GM18868 (cell line): ENCODE data around the gene CSNK1D.
A peak's percentile ranks its signal among the peaks of the same experiment; 100 is the strongest.

ENCODE experiments used
- ATAC-seq: cut with Tn5 transposase; IDR thresholded peaks from one replicate; pipeline ENCODE4 v1.9.1; 2021; ENCODE audit warnings: mild to moderate bottlenecking, moderate library complexity; ENCODE audit not compliant: unreplicated experiment

CSNK1D gene

DNA sequence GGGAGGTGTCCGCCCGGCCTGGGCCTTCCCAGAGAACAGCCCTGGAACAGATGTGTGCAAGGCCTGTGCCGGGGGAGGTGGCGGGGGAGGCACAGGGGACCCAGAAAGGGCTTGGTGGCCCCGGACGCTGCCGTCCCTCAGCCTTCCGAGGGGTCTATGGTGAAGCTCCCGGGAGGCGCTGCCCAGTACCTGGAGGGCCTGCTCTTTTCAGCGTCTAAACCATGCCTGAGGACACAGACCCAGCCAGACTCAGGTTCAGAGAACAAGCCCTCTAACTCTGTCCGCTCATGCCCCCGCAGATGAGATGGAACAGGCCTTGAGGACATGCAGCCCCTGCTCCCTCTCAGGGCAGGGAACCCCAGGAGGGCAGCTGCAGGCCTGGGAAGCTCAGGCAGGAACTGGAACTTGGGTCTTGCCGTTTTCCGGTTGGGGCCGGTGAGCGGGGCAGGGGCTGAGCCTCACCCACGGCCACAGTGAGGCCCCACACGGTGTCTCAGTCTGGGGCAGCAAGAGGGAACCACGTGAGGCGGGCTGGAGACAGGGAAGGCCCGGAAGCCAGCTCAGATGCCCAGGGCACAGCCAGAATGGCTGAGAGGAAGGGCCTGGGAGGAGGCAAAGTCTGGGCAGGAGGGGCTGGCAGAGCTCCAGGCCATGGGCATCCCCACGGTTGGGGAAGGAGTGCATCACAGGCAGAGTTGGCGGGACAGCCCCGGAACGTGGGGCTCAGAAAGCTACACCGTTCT is 32.1 kb downstream of the CSNK1D start:
- ATAC-seq = no peak

DNA sequence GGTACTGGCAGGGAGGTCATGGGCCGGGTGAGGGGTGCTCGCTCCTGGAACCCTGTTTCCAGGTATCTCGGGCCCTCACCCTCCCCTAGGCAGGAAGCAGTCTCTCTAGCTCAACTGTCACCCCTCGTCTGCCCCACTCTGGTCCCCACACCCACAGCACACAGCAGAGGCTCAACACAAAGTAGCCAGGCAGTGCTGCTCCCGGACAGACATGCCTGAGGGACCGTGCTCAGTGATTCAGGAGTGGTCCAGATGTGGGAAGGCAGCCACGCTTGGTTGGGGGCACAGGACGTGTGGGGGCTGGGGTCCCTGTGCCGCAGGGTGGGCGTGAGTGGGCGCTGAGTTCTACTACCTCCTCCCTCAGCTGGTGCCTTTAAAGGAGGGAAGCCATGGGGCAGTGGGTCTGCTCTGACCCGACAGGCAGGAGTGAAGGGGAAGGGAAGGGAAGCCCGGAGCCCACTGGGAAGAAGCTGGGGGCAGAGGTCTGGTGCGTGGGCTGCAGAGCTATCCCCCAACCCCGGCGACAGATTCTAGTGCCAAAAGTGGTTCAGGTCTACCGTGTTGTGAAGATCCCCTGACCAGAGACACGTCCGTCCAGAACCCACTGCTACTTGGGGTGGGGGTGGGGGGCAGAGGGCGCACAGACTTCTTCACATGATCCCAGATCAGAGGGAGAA is 32.9 kb downstream of the CSNK1D start:
- no peak for ATAC-seq

DNA sequence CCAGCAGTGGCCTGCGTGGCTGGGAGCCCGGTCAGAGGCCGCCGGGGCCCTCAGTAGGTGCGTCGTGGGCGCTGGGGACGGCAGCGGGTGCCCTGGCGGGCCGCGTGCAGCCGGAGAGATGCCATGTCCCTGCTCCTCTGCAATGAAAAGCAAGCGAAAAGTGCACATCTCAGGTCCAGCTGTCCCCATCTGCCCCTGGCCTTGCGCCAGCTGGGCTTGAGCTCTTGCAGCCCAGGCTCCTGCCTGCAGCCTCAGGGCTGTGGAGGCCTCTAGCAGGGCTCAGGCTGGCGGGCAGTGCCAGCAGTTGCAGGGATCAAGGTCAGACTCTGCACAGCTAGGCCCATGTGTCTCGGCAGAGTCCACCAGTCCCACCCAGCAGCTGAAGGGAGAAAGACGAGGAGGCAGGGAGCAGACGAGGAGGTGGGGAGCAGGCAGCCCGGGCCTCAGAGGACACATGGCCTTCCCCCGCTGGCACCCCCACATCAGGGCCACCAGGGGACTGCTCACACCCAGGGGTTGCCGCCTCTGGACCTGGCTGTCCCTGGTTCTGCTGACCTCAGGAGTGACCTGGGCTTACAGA is 33.5 kb downstream of the CSNK1D start:
- ATAC-seq = no peak

DNA sequence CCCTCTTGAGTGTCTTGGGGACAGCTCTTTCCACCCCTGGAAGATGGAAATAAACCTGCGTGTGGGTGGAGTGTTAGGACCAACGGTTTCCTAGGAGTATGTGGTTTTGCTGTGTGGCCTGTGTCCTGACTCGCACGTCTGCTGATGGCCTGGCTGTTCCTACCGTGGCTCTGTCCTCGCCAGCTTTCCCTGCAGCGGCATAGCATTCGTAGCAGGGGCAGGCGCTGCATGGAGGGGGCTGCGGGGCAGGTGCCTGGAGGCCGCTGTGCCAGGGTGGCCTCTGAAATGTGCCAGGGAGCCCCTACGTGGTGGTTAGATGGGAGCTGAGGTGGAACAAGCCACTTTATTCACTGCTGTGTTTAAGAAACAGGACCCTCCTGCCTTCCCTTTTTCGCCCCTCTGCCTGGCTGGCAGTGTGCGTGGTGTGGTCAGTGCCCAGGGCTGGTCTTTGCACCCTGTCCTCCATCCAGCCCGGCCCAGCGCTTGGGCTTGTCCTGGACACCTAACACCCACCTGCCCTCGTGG is 34.0 kb downstream of the CSNK1D start:
- ATAC-seq = no peak

DNA sequence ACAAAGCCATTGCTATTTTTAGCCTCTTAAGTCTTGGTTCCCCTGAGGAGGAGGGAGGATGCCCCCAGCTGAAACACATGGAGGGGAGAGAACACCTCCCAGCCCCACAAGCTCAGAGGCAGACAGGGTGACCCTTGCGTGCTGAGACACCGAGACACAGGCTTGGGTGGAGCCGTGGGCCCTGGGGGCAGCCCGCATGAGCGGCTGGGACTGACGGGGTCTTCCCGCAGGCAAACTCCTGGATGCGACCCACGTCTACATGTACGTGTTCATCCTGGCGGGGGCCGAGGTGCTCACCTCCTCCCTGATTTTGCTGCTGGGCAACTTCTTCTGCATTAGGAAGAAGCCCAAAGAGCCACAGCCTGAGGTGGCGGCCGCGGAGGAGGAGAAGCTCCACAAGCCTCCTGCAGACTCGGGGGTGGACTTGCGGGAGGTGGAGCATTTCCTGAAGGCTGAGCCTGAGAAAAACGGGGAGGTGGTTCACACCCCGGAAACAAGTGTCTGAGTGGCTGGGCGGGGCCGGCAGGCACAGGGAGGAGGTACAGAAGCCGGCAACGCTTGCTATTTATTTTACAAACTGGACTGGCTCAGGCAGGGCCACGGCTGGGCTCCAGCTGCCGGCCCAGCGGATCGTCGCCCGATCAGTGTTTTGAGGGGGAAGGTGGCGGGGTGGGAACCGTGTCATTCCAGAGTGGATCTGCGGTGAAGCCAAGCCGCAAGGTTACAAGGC is 34.9 kb downstream of the CSNK1D start:
- ATAC-seq = no peak

DNA sequence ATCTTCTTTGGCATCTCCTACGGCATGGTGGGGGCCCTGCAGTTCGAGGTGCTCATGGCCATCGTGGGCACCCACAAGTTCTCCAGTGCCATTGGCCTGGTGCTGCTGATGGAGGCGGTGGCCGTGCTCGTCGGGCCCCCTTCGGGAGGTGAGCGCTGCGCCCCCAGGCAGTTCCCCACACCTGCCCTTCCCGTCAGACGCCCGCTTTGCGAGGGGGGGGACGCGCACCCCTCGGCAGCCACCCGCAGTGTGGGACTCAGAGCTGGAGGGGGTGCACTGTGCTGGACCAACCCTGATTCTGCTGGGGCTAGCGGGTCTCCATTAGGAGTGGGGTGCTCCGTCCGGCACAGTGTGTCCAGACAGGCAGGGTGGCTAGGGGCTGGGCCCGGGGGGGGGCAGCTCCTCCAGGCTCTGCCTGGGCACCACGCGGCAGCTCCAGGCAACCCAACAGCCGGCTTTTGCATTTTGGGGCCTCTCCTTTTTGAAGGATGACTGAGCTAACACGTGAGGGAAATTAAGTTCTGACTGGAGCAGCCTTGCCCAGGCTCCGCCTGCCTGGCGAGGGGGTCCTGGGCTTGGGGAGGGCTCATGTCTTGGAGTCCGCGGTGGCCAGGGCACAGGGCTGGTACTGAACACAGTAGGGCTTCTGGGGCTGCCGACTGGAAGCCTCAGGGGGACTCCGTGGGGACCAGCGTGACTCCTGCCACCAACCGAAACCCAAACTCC is 35.6 kb downstream of the CSNK1D start:
- no peak for ATAC-seq

DNA sequence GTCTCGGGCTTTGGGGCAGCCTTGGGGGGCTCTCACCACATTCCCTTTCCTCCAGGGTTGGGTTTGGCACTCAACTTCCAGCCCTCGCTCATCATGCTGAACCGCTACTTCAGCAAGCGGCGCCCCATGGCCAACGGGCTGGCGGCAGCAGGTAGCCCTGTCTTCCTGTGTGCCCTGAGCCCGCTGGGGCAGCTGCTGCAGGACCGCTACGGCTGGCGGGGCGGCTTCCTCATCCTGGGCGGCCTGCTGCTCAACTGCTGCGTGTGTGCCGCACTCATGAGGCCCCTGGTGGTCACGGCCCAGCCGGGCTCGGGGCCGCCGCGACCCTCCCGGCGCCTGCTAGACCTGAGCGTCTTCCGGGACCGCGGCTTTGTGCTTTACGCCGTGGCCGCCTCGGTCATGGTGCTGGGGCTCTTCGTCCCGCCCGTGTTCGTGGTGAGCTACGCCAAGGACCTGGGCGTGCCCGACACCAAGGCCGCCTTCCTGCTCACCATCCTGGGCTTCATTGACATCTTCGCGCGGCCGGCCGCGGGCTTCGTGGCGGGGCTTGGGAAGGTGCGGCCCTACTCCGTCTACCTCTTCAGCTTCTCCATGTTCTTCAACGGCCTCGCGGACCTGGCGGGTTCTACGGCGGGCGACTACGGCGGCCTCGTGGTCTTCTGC is 36.3 kb downstream of the CSNK1D start:
- no peak for ATAC-seq

DNA sequence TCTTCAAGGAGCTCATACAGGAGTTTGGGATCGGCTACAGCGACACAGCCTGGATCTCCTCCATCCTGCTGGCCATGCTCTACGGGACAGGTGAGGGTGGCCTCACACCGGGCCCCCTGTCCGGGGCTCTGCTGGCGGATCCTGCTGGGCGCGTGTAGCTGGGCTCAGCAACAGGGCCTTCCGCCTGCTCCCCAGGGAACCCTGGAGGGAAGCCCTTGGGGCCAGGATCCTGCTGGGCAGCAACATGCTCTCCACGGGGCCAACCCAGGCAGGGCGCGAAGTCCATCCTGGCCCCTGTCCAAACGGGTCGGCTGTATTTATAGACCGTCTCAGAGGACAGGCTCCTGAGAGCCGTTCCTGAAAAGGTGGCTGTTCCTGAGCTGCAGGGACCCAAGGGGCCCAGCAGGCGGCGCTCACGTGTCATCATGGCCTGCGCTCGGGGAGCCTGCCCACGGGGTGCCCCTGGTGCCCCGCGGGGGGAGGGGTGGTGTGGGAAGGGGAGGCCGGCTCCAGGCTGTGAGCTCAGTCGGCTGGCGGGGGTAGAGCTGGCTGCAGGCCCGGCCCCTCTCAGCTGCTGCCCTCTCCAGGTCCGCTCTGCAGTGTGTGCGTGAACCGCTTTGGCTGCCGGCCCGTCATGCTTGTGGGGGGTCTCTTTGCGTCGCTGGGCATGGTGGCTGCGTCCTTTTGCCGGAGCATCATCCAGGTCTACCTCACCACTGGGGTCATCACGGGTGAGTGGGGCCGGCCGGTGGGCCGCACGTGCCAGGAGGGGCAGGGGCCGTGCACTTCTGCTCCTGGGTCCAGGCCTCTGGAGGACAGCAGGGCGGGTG is 37.1 kb downstream of the CSNK1D start:
- no peak for ATAC-seq

DNA sequence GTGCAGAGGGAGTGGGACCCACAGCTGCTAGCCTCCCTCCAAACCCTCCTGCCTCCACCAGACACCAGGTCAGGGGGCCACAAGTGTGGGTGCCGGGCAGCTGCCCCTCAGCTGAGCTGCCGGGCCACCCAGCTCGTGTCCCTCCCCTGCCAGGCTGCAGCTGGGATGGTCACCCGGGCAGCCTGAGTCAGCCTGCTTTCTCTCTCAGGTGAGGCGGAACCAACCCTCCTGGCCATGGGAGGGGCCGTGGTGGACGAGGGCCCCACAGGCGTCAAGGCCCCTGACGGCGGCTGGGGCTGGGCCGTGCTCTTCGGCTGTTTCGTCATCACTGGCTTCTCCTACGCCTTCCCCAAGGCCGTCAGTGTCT is 37.7 kb downstream of the CSNK1D start:
- ATAC-seq = no peak

DNA sequence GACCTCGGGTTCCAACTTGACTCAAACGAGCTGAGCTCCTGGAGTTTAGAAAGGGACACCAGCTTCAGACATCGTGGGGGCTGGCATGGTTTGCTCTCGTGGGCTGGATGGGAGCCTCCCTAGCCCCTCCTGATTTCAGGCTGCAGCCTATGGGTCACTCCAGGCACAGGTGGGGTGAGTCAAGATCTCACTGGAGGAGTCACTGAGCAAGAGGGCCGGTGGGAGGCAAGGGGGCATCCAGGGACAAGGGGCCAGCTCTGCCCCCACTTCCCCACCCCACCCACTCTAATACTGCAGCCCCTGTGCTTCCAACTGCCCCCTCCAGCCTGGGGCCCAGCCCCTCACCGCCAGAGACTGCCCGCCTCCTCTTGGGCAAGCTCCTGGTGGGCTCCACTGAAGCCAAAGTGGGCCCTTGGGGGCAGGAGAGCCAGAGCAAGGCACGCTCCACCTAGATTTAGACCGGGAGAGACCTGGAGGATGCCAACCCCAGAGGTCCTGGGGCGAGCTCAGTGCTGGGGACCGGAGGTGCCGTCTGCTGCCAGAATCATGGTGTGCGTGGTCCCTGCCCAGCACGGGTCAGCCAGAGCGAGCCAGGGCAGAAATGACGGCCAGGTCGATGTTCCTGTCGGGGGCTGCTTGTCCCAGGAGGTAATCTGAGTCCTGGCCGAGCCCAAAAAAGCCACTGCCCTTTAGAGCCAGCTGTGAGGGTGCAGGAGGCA is 38.3 kb downstream of the CSNK1D start:
- no peak for ATAC-seq

DNA sequence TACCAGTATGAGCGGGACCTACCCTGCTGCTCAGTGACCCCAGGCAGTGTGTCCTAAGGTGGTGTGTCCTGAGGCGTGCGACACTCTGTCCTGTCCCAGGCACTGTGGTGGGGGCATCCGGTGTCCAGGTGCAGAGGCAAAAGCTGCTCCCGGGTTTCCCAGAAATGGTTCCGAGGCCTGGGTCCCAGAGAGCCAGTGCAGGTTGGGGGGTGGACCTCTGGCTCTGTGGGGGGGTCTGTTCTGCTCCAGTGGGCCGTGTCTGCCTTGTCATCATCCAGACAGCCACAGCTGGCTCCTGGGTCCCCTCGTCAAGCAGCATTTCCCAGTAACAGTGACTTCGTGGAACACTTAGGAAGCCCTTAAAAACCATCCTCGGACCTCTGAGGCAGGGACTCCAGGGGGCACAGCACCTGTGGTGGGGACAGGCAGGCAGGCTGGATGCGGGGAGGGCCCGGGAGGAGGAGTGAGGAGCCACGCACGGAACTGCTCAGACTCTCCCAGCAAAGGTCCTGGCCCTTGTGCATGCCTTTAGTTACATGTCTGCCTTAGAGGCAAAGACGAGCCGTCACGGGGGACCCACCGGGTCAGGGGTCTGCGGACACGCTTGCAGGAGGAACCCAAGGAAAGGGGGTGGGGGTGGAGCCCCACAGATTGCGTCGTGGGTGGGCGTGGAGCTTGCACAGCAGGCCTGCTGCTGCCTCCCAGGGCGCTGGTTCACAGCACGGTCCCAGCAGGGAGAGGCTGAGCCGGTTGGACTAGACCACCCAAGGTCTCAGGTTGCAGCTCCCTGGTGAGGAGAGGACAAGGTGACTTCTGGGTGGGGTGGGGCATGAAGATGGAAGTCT is 39.1 kb downstream of the CSNK1D start:
- no peak for ATAC-seq

DNA sequence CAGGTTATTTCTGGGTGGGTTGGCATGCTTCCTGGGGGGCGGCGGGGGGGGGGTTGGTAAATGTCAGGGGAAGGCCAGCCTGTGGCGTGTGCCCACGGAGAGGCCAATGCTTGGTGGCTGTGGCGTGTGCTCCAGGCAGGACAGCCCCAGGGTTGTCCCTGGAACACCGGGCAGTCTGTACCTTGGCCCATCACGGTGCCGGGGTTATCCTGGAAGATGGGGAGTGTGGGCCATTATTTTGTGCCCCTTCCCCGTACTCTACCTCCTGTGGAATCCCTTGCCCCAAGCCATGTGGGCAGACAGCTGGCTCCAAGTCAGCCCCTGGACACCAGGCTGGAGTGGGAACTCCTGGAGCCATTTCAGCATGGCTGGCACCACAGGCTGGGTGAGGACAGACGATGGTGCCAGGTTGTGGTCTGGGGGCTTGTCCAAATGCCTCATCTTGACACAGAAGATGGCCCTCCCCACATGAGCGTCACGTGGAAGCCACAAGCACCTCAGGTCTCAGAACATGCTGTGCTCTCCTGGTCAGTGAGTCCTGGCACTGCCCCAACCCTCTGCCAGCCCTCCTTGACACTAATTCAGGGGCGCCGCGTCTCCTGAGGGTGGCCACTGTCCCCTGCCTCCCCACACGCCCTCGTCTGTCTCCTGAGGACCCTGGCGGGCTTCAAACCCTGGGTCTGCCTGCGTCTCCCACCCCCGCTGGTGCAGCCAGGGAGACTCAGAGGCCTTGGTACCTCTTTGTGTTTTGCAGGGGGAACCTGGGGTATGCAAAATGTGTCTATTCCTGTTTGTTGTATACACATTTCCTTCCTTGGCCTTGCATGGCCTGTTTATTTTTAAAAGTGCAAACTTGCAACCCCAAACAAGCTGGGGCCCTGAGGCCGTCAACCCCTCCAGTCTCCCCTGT is 40.4 kb downstream of the CSNK1D start:
- no peak for ATAC-seq

DNA sequence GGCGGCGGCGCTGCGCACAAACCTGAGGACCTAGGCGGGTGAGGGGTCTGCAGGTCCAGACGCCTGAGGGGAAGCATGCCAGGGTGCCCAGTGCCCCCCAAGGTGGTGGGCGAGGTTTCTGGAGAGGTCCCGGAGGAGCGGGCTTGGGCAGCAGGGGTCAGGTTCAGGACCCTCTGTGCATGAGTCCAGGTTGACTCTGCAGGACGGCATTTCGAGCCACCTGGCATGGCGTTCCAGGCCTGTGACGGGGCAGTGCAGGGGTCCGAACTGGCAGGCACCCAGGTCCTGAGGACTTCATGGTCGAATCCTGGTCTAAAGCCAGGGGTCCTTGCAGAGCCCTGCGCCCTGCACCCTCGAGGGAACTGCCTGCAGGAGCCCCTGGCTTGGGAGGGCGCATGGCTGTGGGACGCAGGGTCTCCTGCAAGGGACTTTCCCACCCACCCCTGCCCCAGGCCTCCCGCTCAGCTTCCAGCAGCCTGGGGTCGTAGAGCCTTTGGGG is 41.1 kb downstream of the CSNK1D start:
- ATAC-seq = no peak

DNA sequence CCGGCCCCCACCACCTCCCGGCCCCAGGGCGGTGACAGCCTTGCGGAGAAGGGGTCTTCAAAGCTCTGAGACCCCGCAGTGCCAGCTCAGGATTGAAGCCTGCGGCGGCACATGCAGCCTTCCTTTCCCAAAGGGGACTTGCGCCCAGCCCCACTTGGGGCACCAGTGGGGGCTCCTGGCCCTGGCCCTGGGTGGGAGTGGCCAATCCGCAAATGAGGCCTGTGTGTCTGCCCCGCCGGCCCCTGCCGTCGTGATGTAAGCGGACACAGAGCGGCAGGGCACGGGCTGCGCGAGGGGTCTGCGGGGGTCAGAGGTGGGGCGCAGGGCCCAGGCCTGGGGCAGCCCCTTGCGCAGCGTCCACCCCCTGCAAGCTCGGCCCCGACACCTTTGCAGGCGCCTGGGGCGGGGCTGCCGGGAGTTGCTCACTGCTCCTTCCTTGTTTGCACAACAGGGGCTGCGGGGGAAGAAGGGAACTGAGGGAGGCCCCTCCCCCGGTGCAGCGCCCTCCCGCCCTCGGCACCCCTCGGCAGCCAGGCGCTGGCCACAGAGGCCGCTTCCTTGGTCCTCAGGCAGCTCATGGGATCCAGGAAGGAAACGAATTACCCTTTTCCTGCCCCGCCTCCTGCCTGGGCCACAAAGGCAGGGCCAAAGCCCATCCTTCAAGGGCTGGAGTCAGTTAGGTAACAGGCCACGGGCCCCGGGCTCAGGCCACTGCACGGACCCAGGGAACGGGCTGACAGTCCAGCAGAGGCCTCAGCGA is 41.8 kb downstream of the CSNK1D start:
- ATAC-seq = no peak

DNA sequence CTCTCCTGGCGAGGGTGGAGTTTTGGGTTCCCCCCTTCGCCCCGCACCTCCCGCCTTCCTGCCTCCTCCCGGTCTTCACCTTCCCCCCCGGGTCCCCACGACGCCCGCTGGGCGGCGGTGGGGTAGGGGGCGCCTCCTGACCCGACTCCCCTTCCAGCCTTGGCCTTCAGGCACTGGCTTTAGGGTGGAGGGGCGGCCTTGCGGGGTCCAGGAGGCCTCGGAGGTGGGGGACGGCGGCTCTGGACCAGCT is 42.3 kb downstream of the CSNK1D start:
- no peak for ATAC-seq

DNA sequence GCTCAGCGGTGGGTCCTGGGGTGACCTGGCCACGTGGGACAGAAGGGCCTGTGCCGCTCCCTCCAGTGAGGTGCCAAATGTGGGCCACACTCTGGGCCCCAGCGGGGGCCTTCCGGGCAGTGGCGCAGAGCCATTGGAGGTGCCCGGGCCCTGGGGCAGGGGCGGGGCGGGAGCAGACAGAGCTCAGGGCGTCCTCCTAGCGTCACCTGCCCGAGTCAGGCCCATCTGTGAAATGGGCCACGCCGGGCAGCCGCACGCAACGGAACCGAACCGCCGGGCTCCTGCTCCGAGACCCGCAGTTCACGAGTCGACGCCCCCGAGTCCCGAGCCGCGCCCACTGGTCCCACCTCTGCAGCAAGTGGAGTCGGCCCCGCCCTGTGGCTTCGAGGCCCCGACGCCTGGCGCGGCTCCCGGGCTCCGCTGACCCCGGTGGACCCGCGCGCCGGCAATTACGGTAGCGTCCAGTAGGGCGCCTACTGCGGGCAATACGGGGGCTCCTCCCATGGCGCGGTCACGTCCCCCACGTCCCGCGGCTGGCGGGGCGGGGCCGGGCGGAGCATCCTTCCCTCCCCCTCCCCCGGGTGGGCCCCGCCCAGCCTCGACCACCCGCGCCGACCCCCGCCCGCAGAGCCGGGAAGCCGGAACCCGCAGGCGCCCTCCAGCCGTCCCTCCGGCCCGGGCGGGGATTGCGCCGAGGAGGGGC is 42.7 kb downstream of the CSNK1D start:
- ATAC-seq = peak; percentile 46
